Neural cell (in vitro differentiated cells): ENCODE measurements around the gene KRTAP22-2. TPM values are rescaled to one million over a fixed set of nuclear protein-coding genes. Genes with fewer than 3 reads are reported as not detected.
A peak's percentile ranks its signal among the peaks of the same experiment; 100 is the strongest.

Source experiments
- H2AFZ ChIP-seq: fragments of 200-600, 300-800 bp; sonication (generic), shearing (Covaris generic); 2 replicates; pipeline ENCODE4 v1.6.0; 2014; ENCODE audit warnings: low read depth, mild to moderate bottlenecking, antibody characterized with exemption, low read length, moderate library complexity
- H3F3A ChIP-seq: fragments of 200-600 bp; shearing (Covaris generic); 2 replicates; pipeline ENCODE4 v1.6.1; 2016; ENCODE audit warnings: mild to moderate bottlenecking, moderate library complexity, mixed read lengths, antibody characterized with exemption, low read length; ENCODE audit not compliant: insufficient read depth, poor library complexity, severe bottlenecking
- H3K27ac ChIP-seq: fragments of 200-600, 300-800 bp; sonication (generic), shearing (Covaris generic); 2 replicates; pipeline ENCODE4 v1.5.1; 2014; ENCODE audit warnings: mild to moderate bottlenecking, low read length, moderate library complexity
- H3K27me3 ChIP-seq: fragments of 300-800, 200-600 bp; sonication (generic), shearing (Covaris generic); 2 replicates; pipeline ENCODE4 v1.6.0; 2014; ENCODE audit warnings: mild to moderate bottlenecking, low read depth, low read length, moderate library complexity; ENCODE audit not compliant: insufficient read depth
- H3K36me3 ChIP-seq: fragments of 300-800, 200-600 bp; sonication (generic), shearing (Covaris generic); 2 replicates; pipeline ENCODE4 v1.5.1; 2014; ENCODE audit warnings: mild to moderate bottlenecking, antibody characterized with exemption, low read length, moderate library complexity; ENCODE audit not compliant: insufficient read depth
- H3K4me2 ChIP-seq: fragments of 300-800, 200-600 bp; sonication (generic), shearing (Covaris generic); 2 replicates; pipeline ENCODE4 v1.6.0; 2014; ENCODE audit warnings: mild to moderate bottlenecking, low read length
- H3K4me3 ChIP-seq: fragments of 300-800, 200-600 bp; sonication (generic), shearing (Covaris generic); 2 replicates; pipeline ENCODE4 v1.5.1; 2014; ENCODE audit warnings: mild to moderate bottlenecking, low read length, moderate library complexity
- H3K79me2 ChIP-seq: fragments of 200-600 bp; shearing (Covaris generic); replicated peaks from 2 replicates; pipeline ENCODE4 v1.6.0; 2014; ENCODE audit warnings: mild to moderate bottlenecking, low read length, moderate library complexity; ENCODE audit not compliant: insufficient read depth
- H3K9ac ChIP-seq: fragments of 300-800, 200-600 bp; sonication (generic), shearing (Covaris generic); 2 replicates; pipeline ENCODE4 v1.6.1; 2016; ENCODE audit warnings: mild to moderate bottlenecking, low read length, mixed read lengths
- H3K9me2 ChIP-seq: fragments of 200-600 bp; shearing (Covaris generic); 2 replicates; pipeline ENCODE4 v1.6.1; 2016; ENCODE audit warnings: mild to moderate bottlenecking, low read length, mixed read lengths; ENCODE audit not compliant: insufficient read depth
- H3K9me3 ChIP-seq: fragments of 200-600, 300-800 bp; sonication (generic), shearing (Covaris generic); 2 replicates; pipeline ENCODE4 v1.6.1; 2016; ENCODE audit warnings: mild to moderate bottlenecking, mixed run types, low read length, moderate library complexity, mixed read lengths
- H4K20me1 ChIP-seq: fragments of 200-600 bp; shearing (Covaris generic); 2 replicates; pipeline ENCODE4 v1.6.1; 2016; ENCODE audit warnings: mild to moderate bottlenecking, mixed run types; ENCODE audit not compliant: insufficient read depth
- EP300 ChIP-seq: fragments of 450-650 bp; conservative IDR thresholded peaks from 2 replicates; pipeline ENCODE4 v1.6.1; 2014; ENCODE audit warnings: antibody characterized with exemption, mild to moderate bottlenecking, moderate library complexity; ENCODE audit not compliant: poor library complexity, severe bottlenecking
- EZH2 ChIP-seq: fragments of 200-600, 300-800 bp; shearing (Covaris generic), sonication (generic); IDR thresholded peaks from 2 replicates; pipeline ENCODE4 v1.6.1; 2014; ENCODE audit warnings: antibody characterized with exemption, low read length, borderline replicate concordance, mild to moderate bottlenecking; ENCODE audit not compliant: insufficient read depth, poor library complexity, severe bottlenecking
- MXI1 ChIP-seq: fragments of 450-650 bp; conservative IDR thresholded peaks from 2 replicates; pipeline ENCODE4 v1.6.1; 2014; ENCODE audit warnings: antibody characterized with exemption, mild to moderate bottlenecking; ENCODE audit not compliant: poor library complexity, severe bottlenecking
- POLR2AphosphoS5 ChIP-seq: IDR thresholded peaks from 2 replicates; pipeline ENCODE4 v1.6.1; 2012
- RAD21 ChIP-seq: fragments of 450-650 bp; conservative IDR thresholded peaks from 2 replicates; pipeline ENCODE4 v1.6.1; 2014; ENCODE audit warnings: antibody characterized with exemption, mild to moderate bottlenecking, moderate library complexity
- SMC3 ChIP-seq: fragments of 450-650 bp; conservative IDR thresholded peaks from 2 replicates; pipeline ENCODE4 v1.6.1; 2014; ENCODE audit warnings: antibody characterized with exemption, mild to moderate bottlenecking, moderate library complexity; ENCODE audit not compliant: poor library complexity
- TAF1 ChIP-seq: IDR thresholded peaks from 2 replicates; pipeline ENCODE4 v1.6.1; 2012; ENCODE audit warnings: low read depth
- polyA plus RNA-seq: library from polyadenylated mRNA; depleted of rRNA; stranded (reverse); fragments of >200 nt; gene quantifications from 2 replicates; pipeline ENCODE4 v1.2.3, GENCODE V29; 2014
- TF ChIP-seq, protein P1 (sequence below): IDR thresholded peaks from 2 replicates; pipeline ENCODE4 v1.6.1; 2012; ENCODE audit warnings: borderline replicate concordance
- TF ChIP-seq, protein P2 (sequence below): fragments of 450-650 bp; IDR thresholded peaks from 2 replicates; pipeline ENCODE4 v1.5.1; 2014; ENCODE audit warnings: antibody characterized with exemption, mild to moderate bottlenecking, moderate library complexity; ENCODE audit not compliant: poor library complexity, severe bottlenecking

KRTAP22-2 gene
- polyA plus RNA-seq, 1 donor from 2014 or later = not detected

DNA sequence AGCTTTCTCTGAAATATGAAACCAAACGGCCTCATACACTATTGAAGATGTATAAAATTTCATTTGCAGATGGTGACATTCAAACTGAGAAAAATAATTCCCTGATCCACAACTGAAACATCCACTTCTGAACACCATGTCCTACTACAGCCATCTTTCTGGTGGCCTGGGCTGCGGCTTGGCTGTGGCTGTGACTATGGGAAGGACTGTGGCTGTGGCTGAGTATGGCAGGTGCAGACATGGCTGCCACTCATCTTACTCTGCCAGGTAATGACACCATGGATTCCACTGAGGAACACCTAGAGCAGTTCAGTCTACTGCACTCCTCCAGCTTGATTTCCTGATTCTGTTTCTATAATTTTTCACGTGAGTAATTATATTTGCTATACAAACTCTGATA is 30.3 kb upstream of the KRTAP22-2 start, which contains the start of gene KRTAP20-4:
Gene KRTAP20-4 (plus strand): TSS at position 106 of the 400 bp plus-strand sequence.
- Histone ChIP-seq H3K4me3 (no peak within 1 kb of the TSS), H3K79me2 (no peaks in the 10 kb centered on the region), H3K27ac (peak within 1 kb of the TSS; percentile 36), H3K4me2 (no peak within 1 kb of the TSS), H2AFZ (no peak within 1 kb of the TSS), H4K20me1 (no peaks in the 10 kb centered on the region), H3K36me3 (no peaks in the 10 kb centered on the region), H3F3A (no peaks in the 10 kb centered on the region), H3K9ac (no peak within 1 kb of the TSS), H3K9me2 (no peaks in the 10 kb centered on the region), H3K9me3 (peaks cover 6% of the 10 kb centered on the region), H3K27me3 (no peaks in the 10 kb centered on the region)
- TF ChIP-seq RAD21 = no peak
- TF ChIP-seq EZH2 = no peak
- TF ChIP-seq, protein P1, sequence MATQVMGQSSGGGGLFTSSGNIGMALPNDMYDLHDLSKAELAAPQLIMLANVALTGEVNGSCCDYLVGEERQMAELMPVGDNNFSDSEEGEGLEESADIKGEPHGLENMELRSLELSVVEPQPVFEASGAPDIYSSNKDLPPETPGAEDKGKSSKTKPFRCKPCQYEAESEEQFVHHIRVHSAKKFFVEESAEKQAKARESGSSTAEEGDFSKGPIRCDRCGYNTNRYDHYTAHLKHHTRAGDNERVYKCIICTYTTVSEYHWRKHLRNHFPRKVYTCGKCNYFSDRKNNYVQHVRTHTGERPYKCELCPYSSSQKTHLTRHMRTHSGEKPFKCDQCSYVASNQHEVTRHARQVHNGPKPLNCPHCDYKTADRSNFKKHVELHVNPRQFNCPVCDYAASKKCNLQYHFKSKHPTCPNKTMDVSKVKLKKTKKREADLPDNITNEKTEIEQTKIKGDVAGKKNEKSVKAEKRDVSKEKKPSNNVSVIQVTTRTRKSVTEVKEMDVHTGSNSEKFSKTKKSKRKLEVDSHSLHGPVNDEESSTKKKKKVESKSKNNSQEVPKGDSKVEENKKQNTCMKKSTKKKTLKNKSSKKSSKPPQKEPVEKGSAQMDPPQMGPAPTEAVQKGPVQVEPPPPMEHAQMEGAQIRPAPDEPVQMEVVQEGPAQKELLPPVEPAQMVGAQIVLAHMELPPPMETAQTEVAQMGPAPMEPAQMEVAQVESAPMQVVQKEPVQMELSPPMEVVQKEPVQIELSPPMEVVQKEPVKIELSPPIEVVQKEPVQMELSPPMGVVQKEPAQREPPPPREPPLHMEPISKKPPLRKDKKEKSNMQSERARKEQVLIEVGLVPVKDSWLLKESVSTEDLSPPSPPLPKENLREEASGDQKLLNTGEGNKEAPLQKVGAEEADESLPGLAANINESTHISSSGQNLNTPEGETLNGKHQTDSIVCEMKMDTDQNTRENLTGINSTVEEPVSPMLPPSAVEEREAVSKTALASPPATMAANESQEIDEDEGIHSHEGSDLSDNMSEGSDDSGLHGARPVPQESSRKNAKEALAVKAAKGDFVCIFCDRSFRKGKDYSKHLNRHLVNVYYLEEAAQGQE = no peak
- TF ChIP-seq MXI1 = no peak
- TF ChIP-seq EP300 = no peak
- TF ChIP-seq, protein P2, sequence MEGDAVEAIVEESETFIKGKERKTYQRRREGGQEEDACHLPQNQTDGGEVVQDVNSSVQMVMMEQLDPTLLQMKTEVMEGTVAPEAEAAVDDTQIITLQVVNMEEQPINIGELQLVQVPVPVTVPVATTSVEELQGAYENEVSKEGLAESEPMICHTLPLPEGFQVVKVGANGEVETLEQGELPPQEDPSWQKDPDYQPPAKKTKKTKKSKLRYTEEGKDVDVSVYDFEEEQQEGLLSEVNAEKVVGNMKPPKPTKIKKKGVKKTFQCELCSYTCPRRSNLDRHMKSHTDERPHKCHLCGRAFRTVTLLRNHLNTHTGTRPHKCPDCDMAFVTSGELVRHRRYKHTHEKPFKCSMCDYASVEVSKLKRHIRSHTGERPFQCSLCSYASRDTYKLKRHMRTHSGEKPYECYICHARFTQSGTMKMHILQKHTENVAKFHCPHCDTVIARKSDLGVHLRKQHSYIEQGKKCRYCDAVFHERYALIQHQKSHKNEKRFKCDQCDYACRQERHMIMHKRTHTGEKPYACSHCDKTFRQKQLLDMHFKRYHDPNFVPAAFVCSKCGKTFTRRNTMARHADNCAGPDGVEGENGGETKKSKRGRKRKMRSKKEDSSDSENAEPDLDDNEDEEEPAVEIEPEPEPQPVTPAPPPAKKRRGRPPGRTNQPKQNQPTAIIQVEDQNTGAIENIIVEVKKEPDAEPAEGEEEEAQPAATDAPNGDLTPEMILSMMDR = no peak
- TF ChIP-seq POLR2AphosphoS5 = no peak
- no peak for TF ChIP-seq SMC3

DNA sequence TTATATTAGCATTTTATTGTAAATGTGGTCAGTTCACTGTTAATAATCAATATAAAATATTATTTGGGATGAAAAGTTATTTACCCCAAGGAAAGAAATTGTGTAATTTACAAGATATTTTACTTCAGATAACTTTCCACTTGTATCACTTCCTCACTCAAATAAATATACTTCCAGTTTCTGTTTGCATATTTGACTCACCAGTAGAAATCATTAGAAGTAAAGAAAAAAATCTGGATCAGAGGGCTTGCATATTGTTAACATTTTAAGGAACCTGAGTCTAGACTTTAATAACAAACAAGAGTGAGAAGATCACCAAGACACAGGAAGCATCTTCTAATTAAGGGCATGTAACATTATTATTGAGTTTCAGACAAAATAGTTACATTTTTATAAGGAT is 29.9 kb upstream of the KRTAP22-2 start:
- H3K27ac ChIP-seq = no peak overlapping the region
- TF ChIP-seq EP300 (no peak), MXI1 (no peak), SMC3 (no peak), POLR2AphosphoS5 (no peak), TAF1 (no peak), EZH2 (no peak), RAD21 (no peak)
- TF ChIP-seq, protein P1 = no peak
- TF ChIP-seq, protein P2 = no peak
- H4K20me1 ChIP-seq = no peaks in the 10 kb centered on the region
- no peak overlapping the region for H3K4me2 ChIP-seq
- H3K27me3 ChIP-seq = no peaks in the 10 kb centered on the region
- H3K9me3 ChIP-seq = peaks cover 1% of the 10 kb centered on the region
- no peak overlapping the region for H3K4me3 ChIP-seq
- H3K9me2 ChIP-seq = no peaks in the 10 kb centered on the region
- no peak overlapping the region for H3K9ac ChIP-seq
- no peak overlapping the region for H2AFZ ChIP-seq
- no peaks in the 10 kb centered on the region for H3K36me3 ChIP-seq
- no peaks in the 10 kb centered on the region for H3K79me2 ChIP-seq
- no peaks in the 10 kb centered on the region for H3F3A ChIP-seq
